ENCODE results near the gene LOXL3. TPM values are rescaled to one million over a fixed set of nuclear protein-coding genes. Genes with fewer than 3 reads are reported as not detected.
"Not testable (repeated sequence)": the region's sequence is repeated elsewhere in the genome, so short reads cannot be mapped to it uniquely, and the experiment has no call there.

Gene LOXL3
- total RNA-seq, 1 donor from 2014 or later: 17.6 TPM

- Histone ChIP-seq H3K9ac (ENCODE audit: low read length) (peak overlapping the region; percentile 52), H3K27me3 (ENCODE audit: insufficient read depth, low read length) (no peaks in the 10 kb centered on the region), H3K4me1 (ENCODE audit: insufficient read depth, low read length) (peaks cover 51% of the 10 kb centered on the region), H3K27ac (ENCODE audit: low read depth, low read length) (peak overlapping the region; percentile 64), H3K36me3 (ENCODE audit: insufficient read depth, low read length) (no peaks in the 10 kb centered on the region), H4K20me1 (ENCODE audit: insufficient read depth, low read length) (no peaks in the 10 kb centered on the region), H3K9me3 (ENCODE audit: insufficient read depth, low read depth, low read length) (no peaks in the 10 kb centered on the region), H2AFZ (ENCODE audit: low read depth, low read length) (no peak overlapping the region), H3K4me3 (ENCODE audit: insufficient read depth, low read depth, low read length) (no peak overlapping the region), H3K79me2 (ENCODE audit: insufficient read depth, low read length) (no peaks in the 10 kb centered on the region), H3K4me2 (ENCODE audit: low read length) (peak overlapping the region; percentile 54)
- DNase-seq (ENCODE audit: low read depth) (peak; percentile 93), FAIRE-seq (peak; percentile 78)
- Mint-ChIP-seq H3K9me3 (ENCODE audit: unreplicated experiment) (no peaks in the 10 kb centered on the region), H3K36me3 (ENCODE audit: low read depth, unreplicated experiment) (no peaks in the 10 kb centered on the region), H3K27me3 (ENCODE audit: low read depth, unreplicated experiment) (peaks cover 4% of the 10 kb centered on the region), H3K27ac (ENCODE audit: unreplicated experiment) (no peak overlapping the region), H3K4me1 (ENCODE audit: low read depth, unreplicated experiment) (peaks cover 26% of the 10 kb centered on the region), H3K4me3 (ENCODE audit: unreplicated experiment) (no peak overlapping the region)
- TF ChIP-seq CTCF (IDR thresholded peaks at IDR 0.05; ENCODE audit: insufficient read depth, low read depth, low read length) (no peak), EZH2 (IDR thresholded peaks at IDR 0.05; ENCODE audit: insufficient read depth, low read length) (no peak)
Measured at GRCh38 chr2:74564222-74564621, 10.5 kb upstream of the LOXL3 start.

DNA sequence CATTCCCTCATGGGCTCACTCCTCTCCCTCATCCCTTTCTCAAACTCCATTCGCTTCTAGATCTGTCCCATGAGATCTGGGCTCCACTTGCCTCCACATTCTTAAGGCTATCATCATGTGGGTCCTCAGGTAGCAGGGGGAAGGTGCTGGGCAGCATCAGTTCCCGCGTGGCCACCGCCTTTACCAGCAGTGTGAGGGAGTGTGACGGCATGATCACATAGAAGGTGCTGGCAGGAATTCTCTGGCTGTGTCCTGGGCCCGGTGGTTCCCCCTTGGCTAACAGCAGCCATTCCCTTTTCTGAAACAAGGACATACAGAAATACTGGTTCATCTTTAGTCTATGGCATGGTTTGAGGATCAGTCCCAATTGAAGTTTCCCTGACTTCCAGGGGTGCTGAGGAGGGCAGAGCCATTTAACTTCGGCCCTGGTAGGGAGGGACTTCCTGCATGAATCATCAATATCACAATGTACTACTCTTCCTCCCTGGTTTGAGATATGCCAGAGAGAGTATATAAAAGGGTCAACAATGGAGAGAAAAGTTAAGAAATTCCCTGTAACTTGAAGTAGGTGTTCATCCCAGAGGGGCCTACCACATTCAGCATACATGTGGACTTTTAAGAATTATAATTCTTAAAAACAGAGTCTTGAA is 8.5 kb upstream of the LOXL3 start:
- Mint-ChIP-seq H3K27ac (ENCODE audit: unreplicated experiment) (no peak overlapping the region), H3K4me1 (ENCODE audit: low read depth, unreplicated experiment) (peaks cover 14% of the 10 kb centered on the region), H3K4me3 (ENCODE audit: unreplicated experiment) (no peak overlapping the region), H3K9me3 (ENCODE audit: unreplicated experiment) (no peaks in the 10 kb centered on the region), H3K27me3 (ENCODE audit: low read depth, unreplicated experiment) (peaks cover 4% of the 10 kb centered on the region), H3K36me3 (ENCODE audit: low read depth, unreplicated experiment) (no peaks in the 10 kb centered on the region)
- no peak for TF ChIP-seq EZH2 (IDR thresholded peaks at IDR 0.05; ENCODE audit: insufficient read depth, low read length)
- Histone ChIP-seq H3K9ac (ENCODE audit: low read length) (no peak overlapping the region), H3K27me3 (ENCODE audit: insufficient read depth, low read length) (no peaks in the 10 kb centered on the region), H3K4me2 (ENCODE audit: low read length) (no peak overlapping the region), H3K27ac (ENCODE audit: low read depth, low read length) (no peak overlapping the region), H3K4me1 (ENCODE audit: insufficient read depth, low read length) (peaks cover 33% of the 10 kb centered on the region), H4K20me1 (ENCODE audit: insufficient read depth, low read length) (no peaks in the 10 kb centered on the region), H3K9me3 (ENCODE audit: insufficient read depth, low read depth, low read length) (no peaks in the 10 kb centered on the region), H3K4me3 (ENCODE audit: insufficient read depth, low read depth, low read length) (no peak overlapping the region), H2AFZ (ENCODE audit: low read depth, low read length) (no peak overlapping the region), H3K79me2 (ENCODE audit: insufficient read depth, low read length) (no peaks in the 10 kb centered on the region), H3K36me3 (ENCODE audit: insufficient read depth, low read length) (no peaks in the 10 kb centered on the region)
- no peak for FAIRE-seq
- no peak for DNase-seq (ENCODE audit: low read depth)

GRCh38 chr2:74561022-74561421 is 7.3 kb upstream of the LOXL3 start:
- not testable (repeated sequence) for H3K27ac Mint-ChIP-seq (ENCODE audit: unreplicated experiment); H3K9me3 ChIP-seq (ENCODE audit: insufficient read depth, low read depth, low read length); H3K4me3 ChIP-seq (ENCODE audit: insufficient read depth, low read depth, low read length); H3K27me3 ChIP-seq (ENCODE audit: insufficient read depth, low read length); H3K36me3 Mint-ChIP-seq (ENCODE audit: low read depth, unreplicated experiment); H3K4me1 Mint-ChIP-seq (ENCODE audit: low read depth, unreplicated experiment); H3K27ac ChIP-seq (ENCODE audit: low read depth, low read length); H3K9ac ChIP-seq (ENCODE audit: low read length); H2AFZ ChIP-seq (ENCODE audit: low read depth, low read length); DNase-seq (ENCODE audit: low read depth); H3K36me3 ChIP-seq (ENCODE audit: insufficient read depth, low read length); H3K9me3 Mint-ChIP-seq (ENCODE audit: unreplicated experiment); FAIRE-seq; H3K79me2 ChIP-seq (ENCODE audit: insufficient read depth, low read length); H3K27me3 Mint-ChIP-seq (ENCODE audit: low read depth, unreplicated experiment)
- peaks cover 22% of the 10 kb centered on the region for H3K4me1 ChIP-seq (ENCODE audit: insufficient read depth, low read length)
- H3K4me2 ChIP-seq (ENCODE audit: low read length): peak overlapping the region; percentile 61
- peaks cover 11% of the 10 kb centered on the region for H4K20me1 ChIP-seq (ENCODE audit: insufficient read depth, low read length)
- H3K4me3 Mint-ChIP-seq (ENCODE audit: unreplicated experiment): peak overlapping the region; percentile 14

Data from astrocyte (in vitro differentiated cells and primary cell).